Measurements from ENCODE around the gene RWDD2A. TPM values are rescaled to one million over a fixed set of nuclear protein-coding genes. Genes with fewer than 3 reads are reported as not detected.

Gene RWDD2A
- total and polyA plus RNA-seq, 2 of the 4 experiments (the other 2 are of a cell fraction), result 3.9 to 4.1 TPM

DNA sequence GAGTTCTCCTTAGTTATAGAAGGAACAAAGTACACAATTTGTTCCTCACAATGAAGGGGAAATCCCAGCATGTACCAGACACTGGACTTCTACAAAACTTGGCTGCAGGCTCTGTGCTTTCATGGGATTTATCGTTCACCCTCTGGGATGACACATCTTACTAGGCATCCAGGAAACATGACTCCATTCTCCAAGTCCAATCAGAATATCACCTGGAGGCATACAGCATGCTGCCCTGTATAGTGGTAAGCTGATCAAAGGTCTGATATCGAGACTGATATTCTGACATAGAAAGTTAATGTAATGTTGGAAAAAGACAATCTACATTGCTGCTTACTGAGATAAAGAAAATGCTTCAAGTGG lies 6.7 kb downstream of the RWDD2A start:
- no peak for TF ChIP-seq CEBPB (IDR thresholded peaks at IDR 0.05; ENCODE audit: low read depth, low read length)
- no peak for TF ChIP-seq POLR2A (IDR thresholded peaks at IDR 0.05; ENCODE audit: low read depth, low read length)
- TF ChIP-seq SMC3 (IDR thresholded peaks at IDR 0.05; ENCODE audit: low read depth, low read length), result no peak
- intact Hi-C loops (cut with micrococcal nuclease), result no loop called here
- H2BK5ac ChIP-seq (ENCODE audit: low read depth, low read length, poor library complexity, severe bottlenecking), result peak overlapping the region; percentile 62
- no peak overlapping the region for H2BK120ac ChIP-seq (ENCODE audit: low read depth, low read length)
- no peak overlapping the region for H3K18ac ChIP-seq (ENCODE audit: low read depth, low read length)
- peaks cover 11% of the 10 kb centered on the region for H3K36me3 ChIP-seq (ENCODE audit: control insufficient read depth, insufficient read depth, low read length)
- in situ Hi-C loops (cut with MboI; ENCODE audit: low sequenced_read_pairs), result loop anchor here (5.0 to 10.0 kb wide), 2 partner anchors 133 to 955 kb away; partner anchors contain the start of genes DOP1A, IBTK and UBE3D
- no peak overlapping the region for H2BK15ac ChIP-seq (ENCODE audit: low read depth, low read length)
- H4K8ac ChIP-seq (ENCODE audit: low read depth in 2 of 2, low read length in 2 of 2), result no peak overlapping the region
- no peak overlapping the region for H3K56ac ChIP-seq (ENCODE audit: extremely low read depth, insufficient read depth, low read length)
- H3K9me1 ChIP-seq (ENCODE audit: insufficient read depth, low read length), result peaks cover 13% of the 10 kb centered on the region
- H3K4me2 ChIP-seq (ENCODE audit: low read depth, low read length), result no peak overlapping the region; the same call in 1 of the 2 replicates
- CTCF ChIA-PET, result interaction anchor here (1.3 to 2.7 kb wide), 2 partner anchors 16 to 133 kb away, joined by 5 to 19 read pairs; partner anchors contain the start of gene DOP1A
- WGBS, 2 experiments (ENCODE audit: extremely low coverage in 2 of 2, insufficient read length in 1 of 2), result no CpG with 5 or more reads among the region's 2 CpGs
- no peaks in the 10 kb centered on the region for H4K20me1 ChIP-seq (ENCODE audit: insufficient read depth, low read length)
- peak overlapping the region; percentile 27; the same call in 1 of the 2 replicates for H3K4ac ChIP-seq (ENCODE audit: low read depth, low read length)
- dilution Hi-C loops (cut with HindIII; ENCODE audit: low sequenced_read_pairs, unreplicated experiment), result loop anchor here (25.0 kb wide), 1 partner anchor 312 kb away; the partner anchor contains the start of gene PRSS35
- no peak overlapping the region for H3K23ac ChIP-seq (ENCODE audit: low read depth, low read length)
- H3K4me1 ChIP-seq (ENCODE audit: control insufficient read depth, insufficient read depth, low read length), result peaks cover 17% of the 10 kb centered on the region
- H3K14ac ChIP-seq (replicated peaks; ENCODE audit: low read depth, low read length), result 0 out of 2 replicates have a peak overlapping the region, but pooled peaks have one; percentile 20
- H2AK9ac ChIP-seq (replicated peaks; ENCODE audit: low read depth, low read length, poor library complexity), result peak overlapping the region; percentile 39
- H3K4me3 ChIP-seq (ENCODE audit: insufficient read depth, low read depth, low read length), result no peak overlapping the region
- no peak overlapping the region; the same call in 1 of the 2 replicates for H2AK5ac ChIP-seq (ENCODE audit: low read depth, low read length)
- no peaks in the 10 kb centered on the region for H3K9me3 ChIP-seq (ENCODE audit: control insufficient read depth, insufficient read depth, low read length)
- H4K91ac ChIP-seq (ENCODE audit: insufficient read depth, low read depth, low read length), result no peak overlapping the region
- no peak overlapping the region for H2AFZ ChIP-seq (replicated peaks; ENCODE audit: low read length, poor library complexity)
- no TSS peak for BruUV-seq (replicated peaks)
- no peak overlapping the region for H3K9ac ChIP-seq (ENCODE audit: low read depth, low read length)
- no peak overlapping the region for H3K27ac ChIP-seq (ENCODE audit: insufficient read depth, low read length)
- peaks cover 7 to 8% of the 10 kb centered on the region in 2 experiments; a peak in 1 of 4 replicates for H3K79me1 ChIP-seq (ENCODE audit: low read depth in 1 of 2, low read length in 2 of 2)
- no peak overlapping the region for H2BK20ac ChIP-seq (ENCODE audit: low read depth, low read length)
- no peaks in the 10 kb centered on the region for H3K27me3 ChIP-seq (ENCODE audit: control insufficient read depth, insufficient read depth, low read length)
- ATAC-seq (ENCODE audit: low read depth) (peak; percentile 68), DNase-seq (peak; percentile 92)
- H4K5ac ChIP-seq (ENCODE audit: low read depth, low read length), result no peak overlapping the region
- POLR2A ChIA-PET (ENCODE audit: unreplicated experiment), result no interaction called here

All from IMR-90 (cell line).